Skeletal muscle satellite cell (primary cell): ENCODE measurements around the gene HSCB.
"Not testable (repeated sequence)": the region's sequence is repeated elsewhere in the genome, so short reads cannot be mapped to it uniquely, and the experiment has no call there.

Experiments
- H3K27me3 ChIP-seq: 2 replicates; pipeline ENCODE4 v1.7.0; 2013; ENCODE audit warnings: low read length; ENCODE audit not compliant: control insufficient read depth, insufficient read depth
- H3K36me3 ChIP-seq: 2 replicates; pipeline ENCODE4 v1.7.0; 2013; ENCODE audit warnings: mild to moderate bottlenecking, control low read depth, low read length; ENCODE audit not compliant: insufficient read depth
- H3K4me1 ChIP-seq: 2 replicates; pipeline ENCODE4 v1.7.0; 2013; ENCODE audit warnings: low read length; ENCODE audit not compliant: control insufficient read depth, insufficient read depth
- H3K4me2 ChIP-seq: 2 replicates; pipeline ENCODE4 v1.7.0; 2013; ENCODE audit warnings: mild to moderate bottlenecking, low read length
- H3K4me3 ChIP-seq: 2 replicates; pipeline ENCODE4 v1.7.0; 2013; ENCODE audit warnings: low read length
- H3K9ac ChIP-seq: 2 replicates; pipeline ENCODE4 v1.7.0; 2013; ENCODE audit warnings: mild to moderate bottlenecking, low read depth, low read length, moderate library complexity
- H3K9me3 ChIP-seq: replicated peaks from 2 replicates; pipeline ENCODE4 v1.7.0; 2013; ENCODE audit warnings: mild to moderate bottlenecking, control low read depth, low read length

The HSCB gene

GRCh38 chr22:28793976-28794584 lies 52.2 kb downstream of the HSCB start:
- peaks cover 6% of the 10 kb centered on the region for H3K4me1 ChIP-seq
- H3K4me2 ChIP-seq: no peak overlapping the region
- peaks cover 47% of the 10 kb centered on the region for H3K36me3 ChIP-seq
- no peaks in the 10 kb centered on the region for H3K9me3 ChIP-seq
- no peaks in the 10 kb centered on the region for H3K27me3 ChIP-seq
- no peak overlapping the region for H3K9ac ChIP-seq
- no peak overlapping the region for H3K4me3 ChIP-seq

- Histone ChIP-seq H3K4me2 (no peak overlapping the region), H3K4me3 (no peak overlapping the region), H3K9ac (no peak overlapping the region), H3K4me1 (peaks cover 6% of the 10 kb centered on the region), H3K27me3 (no peaks in the 10 kb centered on the region), H3K9me3 (no peaks in the 10 kb centered on the region), H3K36me3 (peaks cover 52% of the 10 kb centered on the region)
Measured at GRCh38 chr22:28795071-28795693, 53.3 kb downstream of the HSCB start.

DNA sequence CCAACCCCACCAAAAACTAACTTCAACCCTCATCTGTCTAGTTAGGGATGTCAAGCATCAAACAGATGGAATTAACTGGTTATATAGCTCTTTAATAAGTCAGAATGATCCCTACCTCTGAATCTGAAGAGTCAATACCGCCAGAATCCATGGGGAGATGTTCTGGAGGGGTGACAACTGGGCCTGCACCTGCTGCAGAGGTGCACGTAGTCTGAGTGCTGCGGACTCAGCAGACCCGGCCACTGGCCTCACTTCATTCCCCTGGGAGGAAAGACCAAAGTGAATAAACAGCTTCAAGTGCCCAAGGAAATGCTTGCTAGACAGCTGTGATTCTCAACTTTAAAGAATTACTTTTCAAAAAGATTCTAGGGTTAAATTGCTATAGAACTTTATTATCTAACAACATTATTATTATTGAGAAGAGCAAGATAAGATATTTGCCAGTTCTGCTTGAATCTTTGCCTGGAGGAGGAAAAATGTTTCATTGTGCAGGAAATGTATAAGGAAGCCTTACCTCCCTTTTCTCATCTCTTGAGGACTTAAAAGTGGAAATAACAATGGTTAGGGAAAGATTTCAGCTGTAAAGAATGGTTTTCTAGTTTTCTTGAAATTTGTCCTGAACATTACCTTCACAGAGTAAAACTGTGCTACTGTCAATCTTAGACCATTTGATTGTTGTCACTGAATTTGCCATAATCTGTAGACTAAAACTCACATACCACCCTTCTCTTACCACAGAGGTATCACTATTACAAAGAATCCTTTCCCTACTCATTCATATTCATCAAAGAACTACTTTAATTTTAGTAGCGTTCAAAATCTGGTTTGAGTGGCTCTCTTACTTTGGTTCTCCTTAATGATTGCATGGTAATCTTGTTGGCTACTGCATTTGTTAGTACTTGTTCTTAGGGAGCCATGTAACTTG lies 54.4 kb downstream of the HSCB start:
- H3K4me2 ChIP-seq: no peak overlapping the region
- H3K9ac ChIP-seq: no peak overlapping the region
- no peak overlapping the region for H3K4me3 ChIP-seq
- H3K4me1 ChIP-seq: peaks cover 6% of the 10 kb centered on the region
- no peaks in the 10 kb centered on the region for H3K27me3 ChIP-seq
- H3K36me3 ChIP-seq: peaks cover 52% of the 10 kb centered on the region
- H3K9me3 ChIP-seq: no peaks in the 10 kb centered on the region

- Histone ChIP-seq H3K4me1 (peaks cover 16% of the 10 kb centered on the region), H3K9me3 (no peaks in the 10 kb centered on the region), H3K4me2 (peak overlapping the region; percentile 95), H3K36me3 (peaks cover 48% of the 10 kb centered on the region), H3K4me3 (peak overlapping the region; percentile 84), H3K9ac (peak overlapping the region; percentile 99), H3K27me3 (no peaks in the 10 kb centered on the region)
Measured at GRCh38 chr22:28798810-28799605, 57.2 kb downstream of the HSCB start.

- Histone ChIP-seq H3K9ac (peak overlapping the region; percentile 99), H3K9me3 (no peaks in the 10 kb centered on the region), H3K4me2 (peak overlapping the region; percentile 95), H3K36me3 (peaks cover 41% of the 10 kb centered on the region), H3K4me1 (peaks cover 16% of the 10 kb centered on the region), H3K4me3 (peak overlapping the region; percentile 84), H3K27me3 (no peaks in the 10 kb centered on the region)
Measured at GRCh38 chr22:28799606-28800307, 57.9 kb downstream of the HSCB start.

- H3K9me3 ChIP-seq: no peaks in the 10 kb centered on the region
- H3K4me2 ChIP-seq: peak within 1 kb of the TSS; percentile 95
- H3K36me3 ChIP-seq: peaks cover 34% of the 10 kb centered on the region
- H3K27me3 ChIP-seq: no peaks in the 10 kb centered on the region
- H3K9ac ChIP-seq: peak within 1 kb of the TSS; percentile 99
- H3K4me3 ChIP-seq: peak within 1 kb of the TSS; percentile 84
- peaks cover 16% of the 10 kb centered on the region for H3K4me1 ChIP-seq
Measured at GRCh38 chr22:28800308-28801041, 58.6 kb downstream of the HSCB start, which contains the start of gene XBP1. Gene XBP1, minus strand, starts transcription at chr22:28800569.

- Histone ChIP-seq H3K27me3 (no peaks in the 10 kb centered on the region), H3K4me3 (no peak overlapping the region), H3K9ac (no peak overlapping the region), H3K4me2 (peak overlapping the region; percentile 95), H3K9me3 (no peaks in the 10 kb centered on the region), H3K4me1 (peaks cover 16% of the 10 kb centered on the region), H3K36me3 (peaks cover 18% of the 10 kb centered on the region)
Measured at GRCh38 chr22:28801845-28802594, 60.2 kb downstream of the HSCB start.

DNA sequence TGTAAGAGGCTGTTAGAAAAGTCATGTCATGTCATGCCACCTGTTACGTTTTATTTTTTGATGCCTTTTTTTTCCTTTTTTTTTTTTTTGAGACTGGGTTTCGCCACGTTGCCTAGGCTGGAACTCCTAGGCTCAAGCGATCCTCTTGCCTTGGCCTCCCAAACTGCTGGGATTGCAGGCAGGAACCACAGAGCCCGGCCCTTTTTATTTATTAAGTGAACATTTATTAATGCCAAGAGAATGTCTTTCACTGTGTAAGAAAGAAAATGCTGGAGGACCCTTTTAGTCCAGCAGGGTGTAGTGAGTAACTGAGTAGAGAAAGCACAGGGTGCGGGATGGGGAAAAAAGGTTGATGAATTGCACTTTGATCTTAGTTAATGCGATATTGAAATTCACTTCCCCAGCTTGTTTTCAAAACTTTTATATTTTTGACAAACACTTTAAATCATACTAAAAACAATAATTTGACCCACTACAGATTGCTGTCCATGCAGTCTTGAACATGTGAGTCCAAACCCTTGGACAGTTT lies 60.8 kb downstream of the HSCB start:
- no peak overlapping the region for H3K4me3 ChIP-seq

GRCh38 chr22:28805426-28805825 lies 63.6 kb downstream of the HSCB start:
- peaks cover 10% of the 10 kb centered on the region for H3K4me1 ChIP-seq
- not testable (repeated sequence) for H3K4me3 ChIP-seq, H3K4me2 ChIP-seq, H3K36me3 ChIP-seq, H3K9ac ChIP-seq, H3K27me3 ChIP-seq, H3K9me3 ChIP-seq

More for the DNA sequence above, 60.8 kb downstream of the HSCB start:
- Histone ChIP-seq H3K4me1 (peaks cover 16% of the 10 kb centered on the region), H3K9me3 (no peaks in the 10 kb centered on the region), H3K36me3 (peaks cover 14% of the 10 kb centered on the region), H3K4me2 (peak overlapping the region; percentile 95), H3K9ac (no peak overlapping the region), H3K27me3 (no peaks in the 10 kb centered on the region)
